Esophagus squamous epithelium (tissue), 4 donors: ENCODE measurements around the gene CNTNAP4.

Experiments used
- CTCF ChIP-seq, 6 experiments: fragments of 450-650 bp in 4 of 6; fragments of 200-600 bp in 2 of 6; sonication (generic) in 2 of 6; IDR thresholded peaks; one replicate each; pipeline ENCODE4 v1.5.1; 2016 to 2019; ENCODE audit warnings: antibody characterized with exemption in 6 of 6, mild to moderate bottlenecking in 4 of 6, moderate library complexity in 4 of 6
- POLR2A ChIP-seq, 4 donors: fragments of 450-650 bp; IDR thresholded peaks; one replicate each; pipeline ENCODE4 v1.6.1; 2017; ENCODE audit warnings: antibody characterized with exemption in 4 of 4, mild to moderate bottlenecking in 4 of 4, moderate library complexity in 3 of 4

- no peak for TF ChIP-seq CTCF (IDR thresholded peaks at IDR 0.05)
- no peak for TF ChIP-seq POLR2A (IDR thresholded peaks at IDR 0.05)
These were observed 34.1 kb downstream of the CNTNAP4 start for GRCh38 chr16:76311260-76311659.
